Fibroblast of lung (primary cell): ENCODE results near the gene THOP1. TPM values are rescaled to one million over a fixed set of nuclear protein-coding genes. Genes with fewer than 3 reads are reported as not detected.

Experiments used
- DNase-seq, 2 donors: peaks; one replicate each; pipeline versions ENCODE4 v3.0.0 to v3.0.0-alpha.2; 2010; ENCODE audit warnings: low read depth in 2 of 2
- H2AFZ ChIP-seq: 2 replicates; pipeline ENCODE4 v1.5.1; 2012; ENCODE audit warnings: low read length, control low read depth, inconsistent platforms
- H3K27ac ChIP-seq: 2 replicates; pipeline ENCODE4 v1.5.1; 2011; ENCODE audit warnings: low read length, control low read depth; ENCODE audit not compliant: insufficient read depth
- H3K27me3 ChIP-seq: 2 replicates; pipeline ENCODE4 v1.5.1; 2011; ENCODE audit warnings: mild to moderate bottlenecking, low read length; ENCODE audit not compliant: control insufficient read depth, insufficient read depth
- H3K36me3 ChIP-seq: 2 replicates; pipeline ENCODE4 v1.5.1; 2011; ENCODE audit warnings: low read length; ENCODE audit not compliant: control insufficient read depth, insufficient read depth
- H3K4me1 ChIP-seq: 2 replicates; pipeline ENCODE4 v1.5.1; 2011; ENCODE audit warnings: low read length; ENCODE audit not compliant: control insufficient read depth, insufficient read depth; ENCODE audit errors: extremely low read depth
- H3K4me2 ChIP-seq: 2 replicates; pipeline ENCODE4 v1.5.1; 2011; ENCODE audit warnings: low read length, control low read depth; ENCODE audit not compliant: insufficient read depth; ENCODE audit errors: extremely low read depth
- H3K4me3 ChIP-seq, 4 experiments: fragments of 200-600 bp in 1 of 4; sonication (generic) in 1 of 4; replicated peaks in 1 of 4; 2 replicates each; pipeline ENCODE4 v1.5.1; 2011 to 2016; ENCODE audit warnings: low read length in 4 of 4, low read depth in 3 of 4, mild to moderate bottlenecking in 3 of 4, control low read depth in 2 of 4, inconsistent platforms in 1 of 4, mixed read lengths in 1 of 4; ENCODE audit not compliant: insufficient read depth in 1 of 4; ENCODE audit errors: control extremely low read depth in 1 of 4
- H3K79me2 ChIP-seq: 2 replicates; pipeline ENCODE4 v1.5.1; 2012; ENCODE audit warnings: mild to moderate bottlenecking, low read length, inconsistent platforms; ENCODE audit not compliant: control insufficient read depth, insufficient read depth
- H3K9ac ChIP-seq: 2 replicates; pipeline ENCODE4 v1.5.1; 2011; ENCODE audit warnings: mild to moderate bottlenecking, low read length, control low read depth; ENCODE audit not compliant: insufficient read depth
- H3K9me3 ChIP-seq: 2 replicates; pipeline ENCODE4 v1.5.1; 2012; ENCODE audit warnings: low read depth, low read length; ENCODE audit not compliant: control insufficient read depth, insufficient read depth
- H4K20me1 ChIP-seq: 2 replicates; pipeline ENCODE4 v1.5.1; 2011; ENCODE audit warnings: low read length; ENCODE audit not compliant: control insufficient read depth, insufficient read depth; ENCODE audit errors: extremely low read depth
- CTCF ChIP-seq, 2 donors: IDR thresholded peaks in 1 of 2; conservative IDR thresholded peaks in 1 of 2; 1 replicate in 1 of 2; 2 replicates in 1 of 2; pipeline ENCODE4 v1.5.1; 2011 to 2012; ENCODE audit warnings: low read length in 2 of 2, control low read depth in 1 of 2, inconsistent platforms in 1 of 2, low read depth in 1 of 2, mild to moderate bottlenecking in 1 of 2
- EZH2 ChIP-seq: IDR thresholded peaks from 2 replicates; pipeline ENCODE4 v1.5.1; 2012; ENCODE audit warnings: low read length, control low read depth, mild to moderate bottlenecking; ENCODE audit errors: missing control alignments
- polyA plus RNA-seq, 2 donors: library from polyadenylated mRNA; depleted of rRNA in 1 of 2; stranded (reverse) in 1 of 2; unstranded in 1 of 2; fragments of >200 nt; gene quantifications; 2 replicates each; pipeline ENCODE4 v1.2.1, GENCODE V29; 2011 to 2012; ENCODE audit warnings: missing spikeins in 1 of 2
- total RNA-seq: library from RNA; depleted of rRNA; stranded (reverse); fragments of >200 nt; gene quantifications from 2 replicates; pipeline ENCODE4 v1.2.1, GENCODE V29; 2014

The THOP1 gene
- total and polyA plus RNA-seq, 2 donors (not counting 1 experiment from before 2014, with no cell fraction given): 23.6 to 49.5 TPM

GRCh38 chr19:2764945-2765344 is 20.4 kb upstream of the THOP1 start:
- no peaks in the 10 kb centered on the region for H3K9me3 ChIP-seq
- H3K36me3 ChIP-seq: peaks cover 16% of the 10 kb centered on the region
- H3K4me3 ChIP-seq: no peak overlapping the region
- no peak for TF ChIP-seq EZH2
- TF ChIP-seq CTCF (conservative IDR thresholded peaks at IDR 0.05 in 1 of 2, IDR thresholded peaks at IDR 0.05 in 1 of 2; ENCODE audit: low read depth in 1 of 2, low read length in 2 of 2): no peak
- no peaks in the 10 kb centered on the region for H3K4me1 ChIP-seq
- no peak overlapping the region for H3K4me2 ChIP-seq
- no peak for DNase-seq
- peaks cover 11% of the 10 kb centered on the region for H3K79me2 ChIP-seq
- no peak overlapping the region for H3K27ac ChIP-seq
- no peaks in the 10 kb centered on the region for H4K20me1 ChIP-seq
- H3K27me3 ChIP-seq: no peaks in the 10 kb centered on the region
- no peak overlapping the region for H3K9ac ChIP-seq
- H2AFZ ChIP-seq: no peak overlapping the region

GRCh38 chr19:2765376-2765775 is 19.9 kb upstream of the THOP1 start:
- H3K4me2 ChIP-seq: no peak overlapping the region
- H3K36me3 ChIP-seq: peaks cover 16% of the 10 kb centered on the region
- H3K9me3 ChIP-seq: no peaks in the 10 kb centered on the region
- no peaks in the 10 kb centered on the region for H4K20me1 ChIP-seq
- no peak overlapping the region for H3K27ac ChIP-seq
- H3K4me3 ChIP-seq: no peak overlapping the region
- peaks cover 15% of the 10 kb centered on the region for H3K79me2 ChIP-seq
- no peak overlapping the region for H3K9ac ChIP-seq
- H2AFZ ChIP-seq: no peak overlapping the region
- DNase-seq: no peak
- peaks cover 2% of the 10 kb centered on the region for H3K4me1 ChIP-seq
- TF ChIP-seq EZH2 (no peak), CTCF (conservative IDR thresholded peaks at IDR 0.05 in 1 of 2, IDR thresholded peaks at IDR 0.05 in 1 of 2; ENCODE audit: low read depth in 1 of 2, low read length in 2 of 2) (no peak)
- no peaks in the 10 kb centered on the region for H3K27me3 ChIP-seq

GRCh38 chr19:2766594-2767372 is 18.5 kb upstream of the THOP1 start:
- Histone ChIP-seq H3K4me1 (peaks cover 4% of the 10 kb centered on the region), H3K27me3 (no peaks in the 10 kb centered on the region), H3K4me3 (no peak overlapping the region), H4K20me1 (no peaks in the 10 kb centered on the region), H3K27ac (no peak overlapping the region), H3K4me2 (no peak overlapping the region), H3K9me3 (no peaks in the 10 kb centered on the region), H2AFZ (no peak overlapping the region), H3K36me3 (peaks cover 10% of the 10 kb centered on the region), H3K9ac (no peak overlapping the region), H3K79me2 (peaks cover 28% of the 10 kb centered on the region)
- DNase-seq: no peak
- TF ChIP-seq CTCF (conservative IDR thresholded peaks at IDR 0.05 in 1 of 2, IDR thresholded peaks at IDR 0.05 in 1 of 2; ENCODE audit: low read depth in 1 of 2, low read length in 2 of 2) (no peak), EZH2 (no peak)
